Uterus (tissue), 2 donors: Measurements from ENCODE around the gene ADD1.

Experiments
- POLR2A ChIP-seq, 2 donors: fragments of 450-650 bp; IDR thresholded peaks; one replicate each; pipeline ENCODE4 v1.6.1; 2016; ENCODE audit warnings: antibody characterized with exemption in 2 of 2, mild to moderate bottlenecking in 1 of 2, moderate library complexity in 1 of 2
- TF ChIP-seq, protein P1 (sequence below), 4 experiments: fragments of 200-600 bp in 2 of 4; fragments of 450-650 bp in 2 of 4; sonication (generic) in 2 of 4; IDR thresholded peaks; one replicate each; pipeline ENCODE4 v1.5.1; 2016 to 2019; ENCODE audit warnings: antibody characterized with exemption in 4 of 4, mild to moderate bottlenecking in 2 of 4, moderate library complexity in 1 of 4

DNA sequence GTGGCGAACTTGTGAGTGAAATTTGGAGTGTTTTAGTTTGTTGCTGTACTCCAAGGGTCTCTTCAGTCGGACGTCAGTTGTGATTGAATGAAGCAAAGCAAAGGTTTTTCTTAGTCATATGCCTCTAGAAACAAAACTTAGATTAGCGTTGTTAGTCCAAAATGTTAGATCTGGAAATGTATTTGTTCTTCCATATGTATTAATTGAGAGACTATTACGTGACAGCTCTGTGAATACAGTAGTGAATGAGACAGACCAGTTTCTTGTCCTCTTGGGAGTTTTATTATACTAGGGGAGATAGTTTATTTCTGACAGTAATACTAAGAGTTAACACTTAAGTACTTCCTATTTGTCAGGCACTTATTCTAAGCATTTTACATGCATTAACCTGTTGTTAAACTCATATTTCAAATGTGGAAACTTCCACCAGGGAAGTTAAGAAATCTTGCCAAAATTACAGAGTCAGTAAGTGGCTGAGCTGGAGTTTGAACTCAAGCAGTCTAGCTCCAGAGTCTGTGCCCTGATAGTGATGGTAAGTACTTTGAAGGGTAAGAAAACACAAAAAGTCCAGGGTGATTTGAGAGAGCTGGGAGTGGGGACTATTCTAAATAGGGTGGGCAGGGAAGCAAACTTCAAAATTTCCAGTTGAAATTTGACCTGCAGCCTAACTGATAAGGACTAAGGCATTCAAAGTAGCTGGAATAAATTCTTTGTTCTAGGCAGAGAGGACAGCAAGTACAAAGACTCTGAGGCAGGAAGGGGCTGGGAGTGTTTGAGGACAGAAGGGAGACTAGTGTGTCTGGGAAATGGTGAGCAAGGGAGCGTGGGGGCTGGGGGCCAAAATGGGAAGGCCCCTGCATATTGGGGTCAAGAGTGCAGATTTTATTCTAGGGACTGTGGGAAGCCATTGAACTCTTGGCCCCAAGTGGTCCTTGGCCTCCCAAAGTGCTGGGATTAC, 17.0 kb downstream of the ADD1 start:
- TF ChIP-seq, protein P1, sequence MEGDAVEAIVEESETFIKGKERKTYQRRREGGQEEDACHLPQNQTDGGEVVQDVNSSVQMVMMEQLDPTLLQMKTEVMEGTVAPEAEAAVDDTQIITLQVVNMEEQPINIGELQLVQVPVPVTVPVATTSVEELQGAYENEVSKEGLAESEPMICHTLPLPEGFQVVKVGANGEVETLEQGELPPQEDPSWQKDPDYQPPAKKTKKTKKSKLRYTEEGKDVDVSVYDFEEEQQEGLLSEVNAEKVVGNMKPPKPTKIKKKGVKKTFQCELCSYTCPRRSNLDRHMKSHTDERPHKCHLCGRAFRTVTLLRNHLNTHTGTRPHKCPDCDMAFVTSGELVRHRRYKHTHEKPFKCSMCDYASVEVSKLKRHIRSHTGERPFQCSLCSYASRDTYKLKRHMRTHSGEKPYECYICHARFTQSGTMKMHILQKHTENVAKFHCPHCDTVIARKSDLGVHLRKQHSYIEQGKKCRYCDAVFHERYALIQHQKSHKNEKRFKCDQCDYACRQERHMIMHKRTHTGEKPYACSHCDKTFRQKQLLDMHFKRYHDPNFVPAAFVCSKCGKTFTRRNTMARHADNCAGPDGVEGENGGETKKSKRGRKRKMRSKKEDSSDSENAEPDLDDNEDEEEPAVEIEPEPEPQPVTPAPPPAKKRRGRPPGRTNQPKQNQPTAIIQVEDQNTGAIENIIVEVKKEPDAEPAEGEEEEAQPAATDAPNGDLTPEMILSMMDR (IDR thresholded peaks at IDR 0.05), result no peak
- TF ChIP-seq POLR2A (IDR thresholded peaks at IDR 0.05), result no peak
